ENCODE measurements around the gene GSTM4.
A peak's percentile ranks its signal among the peaks of the same experiment; 100 is the strongest.

DNA sequence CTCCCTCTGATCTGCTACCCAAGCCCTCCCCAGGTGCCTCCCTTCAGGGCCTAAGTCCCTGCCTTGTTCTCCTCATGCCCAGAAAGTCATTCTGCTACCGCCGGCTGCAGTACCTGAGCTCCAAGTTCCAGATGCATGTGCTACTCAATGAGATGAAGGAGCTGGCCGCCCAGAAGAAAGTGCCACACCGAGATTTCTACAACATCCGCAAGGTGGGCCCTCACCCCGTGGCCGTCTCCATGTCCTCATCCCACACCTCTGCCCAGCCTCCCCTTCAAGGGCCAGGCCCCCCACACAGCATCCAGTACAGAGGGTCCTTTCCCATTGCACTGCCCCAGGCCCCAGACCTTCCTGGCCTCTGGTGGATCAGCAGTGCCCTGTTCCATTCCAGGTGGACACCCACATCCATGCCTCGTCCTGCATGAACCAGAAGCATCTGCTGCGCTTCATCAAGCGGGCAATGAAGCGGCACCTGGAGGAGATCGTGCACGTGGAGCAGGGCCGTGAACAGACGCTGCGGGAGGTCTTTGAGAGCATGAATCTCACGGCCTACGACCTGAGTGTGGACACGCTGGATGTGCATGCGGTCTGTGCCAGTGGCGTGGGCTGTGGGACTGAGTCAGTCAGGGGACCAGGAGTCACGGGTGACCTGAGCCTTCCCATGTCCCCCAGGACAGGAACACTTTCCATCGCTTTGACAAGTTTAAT is 28.1 kb upstream of the GSTM4 start:
- TF ChIP-seq, protein P1, sequence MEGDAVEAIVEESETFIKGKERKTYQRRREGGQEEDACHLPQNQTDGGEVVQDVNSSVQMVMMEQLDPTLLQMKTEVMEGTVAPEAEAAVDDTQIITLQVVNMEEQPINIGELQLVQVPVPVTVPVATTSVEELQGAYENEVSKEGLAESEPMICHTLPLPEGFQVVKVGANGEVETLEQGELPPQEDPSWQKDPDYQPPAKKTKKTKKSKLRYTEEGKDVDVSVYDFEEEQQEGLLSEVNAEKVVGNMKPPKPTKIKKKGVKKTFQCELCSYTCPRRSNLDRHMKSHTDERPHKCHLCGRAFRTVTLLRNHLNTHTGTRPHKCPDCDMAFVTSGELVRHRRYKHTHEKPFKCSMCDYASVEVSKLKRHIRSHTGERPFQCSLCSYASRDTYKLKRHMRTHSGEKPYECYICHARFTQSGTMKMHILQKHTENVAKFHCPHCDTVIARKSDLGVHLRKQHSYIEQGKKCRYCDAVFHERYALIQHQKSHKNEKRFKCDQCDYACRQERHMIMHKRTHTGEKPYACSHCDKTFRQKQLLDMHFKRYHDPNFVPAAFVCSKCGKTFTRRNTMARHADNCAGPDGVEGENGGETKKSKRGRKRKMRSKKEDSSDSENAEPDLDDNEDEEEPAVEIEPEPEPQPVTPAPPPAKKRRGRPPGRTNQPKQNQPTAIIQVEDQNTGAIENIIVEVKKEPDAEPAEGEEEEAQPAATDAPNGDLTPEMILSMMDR (IDR thresholded peaks at IDR 0.05 in 8 of 11, conservative IDR thresholded peaks at IDR 0.05 in 3 of 11) = no peak
- no peak for TF ChIP-seq POLR2A (IDR thresholded peaks at IDR 0.05)
- TF ChIP-seq POLR2AphosphoS5 (IDR thresholded peaks at IDR 0.05) = peak in 2 of 3 donors; percentile 16 to 37

Data from spleen (tissue), 7 donors.